SK-N-SH treated with all-trans-retinoic acid at 6 μM for 48 hours (cell line): Measurements from ENCODE around the gene MAP1LC3C.

Source experiments
- BACH2 ChIP-seq: fragments of 250-450 bp; sonication (Bioruptor Pico); IDR thresholded peaks from 2 replicates; pipeline ENCODE4 v1.9.0; 2021; ENCODE audit warnings: mild to moderate bottlenecking, borderline replicate concordance
- CREB5 ChIP-seq: fragments of 250-450 bp; sonication (Bioruptor Pico); IDR thresholded peaks from 2 replicates; pipeline ENCODE4 v1.5.1; 2020; ENCODE audit warnings: low read depth, mild to moderate bottlenecking, moderate library complexity
- CSRNP3 ChIP-seq: fragments of 250-450 bp; sonication (Bioruptor Pico); IDR thresholded peaks from 2 replicates; pipeline ENCODE4 v1.5.1; 2021; ENCODE audit warnings: mild to moderate bottlenecking, moderate library complexity
- GLIS3 ChIP-seq: fragments of 250-450 bp; sonication (Bioruptor Pico); IDR thresholded peaks from 2 replicates; pipeline ENCODE4 v1.5.0; 2020; ENCODE audit warnings: mild to moderate bottlenecking, moderate library complexity
- PATZ1 ChIP-seq: fragments of 250-450 bp; sonication (Bioruptor Pico); IDR thresholded peaks from 2 replicates; pipeline ENCODE4 v1.8.0; 2020; ENCODE audit warnings: mild to moderate bottlenecking, moderate library complexity, borderline replicate concordance
- POU6F1 ChIP-seq: fragments of 250-450 bp; sonication (Bioruptor Pico); IDR thresholded peaks from 2 replicates; pipeline ENCODE4 v1.8.0; 2021; ENCODE audit warnings: low read depth, mild to moderate bottlenecking, moderate library complexity, borderline replicate concordance
- PPARA ChIP-seq: fragments of 250-450 bp; sonication (Bioruptor Pico); IDR thresholded peaks from 2 replicates; pipeline ENCODE4 v1.5.0; 2020; ENCODE audit warnings: mild to moderate bottlenecking, borderline replicate concordance
- SNAI2 ChIP-seq: fragments of 250-450 bp; sonication (Bioruptor Pico); IDR thresholded peaks from 2 replicates; pipeline ENCODE4 v1.5.0; 2020; ENCODE audit warnings: mild to moderate bottlenecking, moderate library complexity
- TCF4 ChIP-seq: fragments of 250-450 bp; sonication (Bioruptor Pico); IDR thresholded peaks from 2 replicates; pipeline ENCODE4 v1.8.0; 2021; ENCODE audit warnings: mild to moderate bottlenecking, moderate library complexity, borderline replicate concordance
- ZC3H10 ChIP-seq: fragments of 250-450 bp; sonication (Bioruptor Pico); IDR thresholded peaks from 2 replicates; pipeline ENCODE4 v1.5.1; 2021; ENCODE audit warnings: mild to moderate bottlenecking, moderate library complexity
- ZFP3 ChIP-seq: fragments of 250-450 bp; sonication (Bioruptor Pico); IDR thresholded peaks from 2 replicates; pipeline ENCODE4 v1.5.0; 2020; ENCODE audit warnings: mild to moderate bottlenecking, moderate library complexity
- ZFP30 ChIP-seq: fragments of 450-650 bp; formaldehyde crosslinking; IDR thresholded peaks from 2 replicates; pipeline ENCODE4 v1.5.0; 2022; ENCODE audit warnings: mild to moderate bottlenecking, moderate library complexity
- ZNF565 ChIP-seq: fragments of 450-650 bp; formaldehyde crosslinking; conservative IDR thresholded peaks from 2 replicates; pipeline ENCODE4 v1.5.0; 2020; ENCODE audit warnings: low read depth, mild to moderate bottlenecking, moderate library complexity
- ZNF8 ChIP-seq: fragments of 450-650 bp; formaldehyde crosslinking; IDR thresholded peaks from 2 replicates; pipeline ENCODE4 v1.5.0; 2020; ENCODE audit warnings: mild to moderate bottlenecking, moderate library complexity

- TF ChIP-seq CSRNP3 (CRISPR knock-in tag) (no peak), GLIS3 (CRISPR knock-in tag) (no peak), CREB5 (CRISPR knock-in tag) (no peak), PATZ1 (no peak), POU6F1 (CRISPR knock-in tag) (no peak), SNAI2 (CRISPR knock-in tag) (no peak), PPARA (no peak), ZNF8 (CRISPR knock-in tag) (no peak), BACH2 (no peak), ZNF565 (CRISPR knock-in tag) (no peak), TCF4 (CRISPR knock-in tag) (no peak), ZFP30 (CRISPR knock-in tag) (no peak), ZFP3 (no peak), ZC3H10 (CRISPR knock-in tag) (no peak)
These were observed 19.0 kb downstream of the MAP1LC3C start for GRCh38 chr1:241979926-241980325.
